Esophagus squamous epithelium (tissue), 5 donors: ENCODE data around the gene PIP5K1B. TPM values are rescaled to one million over a fixed set of nuclear protein-coding genes. Genes with fewer than 3 reads are reported as not detected.

Experiments
- DNase-seq: peaks from one replicate; lab custom pipeline; 2025; lab: John Stamatoyannopoulos, UW
- H3K27ac ChIP-seq, 4 donors: fragments of 200-600 bp; sonication (generic); one replicate each; pipeline ENCODE4 v1.5.1; 2016 to 2019; ENCODE audit warnings: mild to moderate bottlenecking in 1 of 4
- H3K27me3 ChIP-seq, 4 donors: fragments of 200-600 bp; sonication (generic); 1 replicate in 3 of 4; 2 replicates in 1 of 4; pipeline versions ENCODE4 v1.5.1 to v1.6.0; 2017 to 2021; ENCODE audit warnings: antibody characterized with exemption in 1 of 4
- H3K36me3 ChIP-seq, 3 donors: fragments of 200-600 bp; sonication (generic); one replicate each; pipeline ENCODE4 v1.5.1; 2016 to 2019
- H3K4me1 ChIP-seq, 3 donors: fragments of 200-600 bp; sonication (generic); one replicate each; pipeline ENCODE4 v1.5.1; 2017 to 2019
- H3K4me3 ChIP-seq, 4 donors: fragments of 200-600 bp; sonication (generic); 1 replicate in 3 of 4; 2 replicates in 1 of 4; pipeline ENCODE4 v1.5.1; 2016 to 2019; ENCODE audit warnings: mild to moderate bottlenecking in 2 of 4, moderate library complexity in 1 of 4
- H3K9me3 ChIP-seq, 3 donors: fragments of 200-600 bp; sonication (generic); one replicate each; pipeline ENCODE4 v1.5.1; 2016 to 2019
- POLR2A ChIP-seq, 4 donors: fragments of 450-650 bp; IDR thresholded peaks; one replicate each; pipeline ENCODE4 v1.6.1; 2017; ENCODE audit warnings: antibody characterized with exemption in 4 of 4, mild to moderate bottlenecking in 4 of 4, moderate library complexity in 3 of 4
- WGBS, 2 donors: methylation state at CpG; one replicate each; pipeline ENCODE4 v1.1.5; 2018; 5-methylcytosine and 5-hydroxymethylcytosine counted together
- intact Hi-C: fragments of 100-400 bp; cut with DNase I; formaldehyde crosslinking; loops from one replicate; pipeline ENCODE4 v1.15.0; 2022
- total RNA-seq, 4 donors: library from RNA; depleted of rRNA; stranded (reverse); fragments of >200 nt; gene quantifications; one replicate each; pipeline ENCODE4 v1.1.0, GENCODE V29; 2016
- TF ChIP-seq, protein P1 (sequence below), 6 experiments: fragments of 450-650 bp in 4 of 6; fragments of 200-600 bp in 2 of 6; sonication (generic) in 2 of 6; IDR thresholded peaks; one replicate each; pipeline ENCODE4 v1.5.1; 2016 to 2019; ENCODE audit warnings: antibody characterized with exemption in 6 of 6, mild to moderate bottlenecking in 4 of 6, moderate library complexity in 4 of 6
- donor health status: DM: yes; HTN: yes; CAD: no.

The PIP5K1B gene
- total RNA-seq, 4 donors from 2014 or later = 0.38 to 0.97 (median 0.56) TPM; not detected in 1

DNA sequence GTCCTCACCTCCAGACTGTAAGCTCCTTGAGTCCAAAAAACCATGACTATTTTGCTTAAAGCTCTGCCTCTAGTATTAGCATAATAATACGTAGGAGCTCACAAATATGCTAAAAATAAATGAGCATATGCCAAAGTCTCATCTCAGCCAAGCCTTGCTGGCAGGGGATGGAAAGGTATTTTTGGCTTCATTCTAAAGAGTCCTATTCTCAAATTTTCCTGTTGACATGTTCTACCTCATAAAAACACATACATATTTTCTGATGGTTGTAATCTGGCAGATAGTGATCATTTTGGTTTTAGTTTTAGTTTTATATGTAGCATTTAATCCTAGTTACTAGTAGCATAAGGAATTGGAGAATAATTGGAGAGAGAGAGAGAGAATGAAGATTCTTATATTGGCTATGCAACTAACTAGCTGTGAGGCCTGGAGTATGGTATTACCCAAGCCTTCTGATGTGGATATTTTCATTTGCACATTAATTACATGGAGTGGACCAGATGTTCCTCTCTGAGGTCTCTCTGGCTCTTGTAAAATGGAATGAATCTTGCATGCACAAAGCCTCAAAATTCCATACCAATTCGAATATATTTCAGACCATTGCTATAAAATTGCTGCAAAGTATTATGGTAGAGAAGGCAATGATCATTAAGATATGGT lies 55.8 kb downstream of the PIP5K1B start:
- no peak for TF ChIP-seq POLR2A (IDR thresholded peaks at IDR 0.05)
- TF ChIP-seq, protein P1, sequence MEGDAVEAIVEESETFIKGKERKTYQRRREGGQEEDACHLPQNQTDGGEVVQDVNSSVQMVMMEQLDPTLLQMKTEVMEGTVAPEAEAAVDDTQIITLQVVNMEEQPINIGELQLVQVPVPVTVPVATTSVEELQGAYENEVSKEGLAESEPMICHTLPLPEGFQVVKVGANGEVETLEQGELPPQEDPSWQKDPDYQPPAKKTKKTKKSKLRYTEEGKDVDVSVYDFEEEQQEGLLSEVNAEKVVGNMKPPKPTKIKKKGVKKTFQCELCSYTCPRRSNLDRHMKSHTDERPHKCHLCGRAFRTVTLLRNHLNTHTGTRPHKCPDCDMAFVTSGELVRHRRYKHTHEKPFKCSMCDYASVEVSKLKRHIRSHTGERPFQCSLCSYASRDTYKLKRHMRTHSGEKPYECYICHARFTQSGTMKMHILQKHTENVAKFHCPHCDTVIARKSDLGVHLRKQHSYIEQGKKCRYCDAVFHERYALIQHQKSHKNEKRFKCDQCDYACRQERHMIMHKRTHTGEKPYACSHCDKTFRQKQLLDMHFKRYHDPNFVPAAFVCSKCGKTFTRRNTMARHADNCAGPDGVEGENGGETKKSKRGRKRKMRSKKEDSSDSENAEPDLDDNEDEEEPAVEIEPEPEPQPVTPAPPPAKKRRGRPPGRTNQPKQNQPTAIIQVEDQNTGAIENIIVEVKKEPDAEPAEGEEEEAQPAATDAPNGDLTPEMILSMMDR (IDR thresholded peaks at IDR 0.05) = no peak
- 23 to 31% methylated on average over 2 of the region's 2 CpGs for WGBS, 2 donors
- Histone ChIP-seq H3K36me3 (no peaks in the 10 kb centered on the region), H3K4me1 (no peaks in the 10 kb centered on the region), H3K9me3 (no peaks in the 10 kb centered on the region), H3K27ac (no peak overlapping the region), H3K27me3 (peaks cover 0 to 32% (median 0%) of the 10 kb centered on the region in 4 donors), H3K4me3 (no peak overlapping the region)
- intact Hi-C loops = no loop called here
- no peak for DNase-seq

DNA sequence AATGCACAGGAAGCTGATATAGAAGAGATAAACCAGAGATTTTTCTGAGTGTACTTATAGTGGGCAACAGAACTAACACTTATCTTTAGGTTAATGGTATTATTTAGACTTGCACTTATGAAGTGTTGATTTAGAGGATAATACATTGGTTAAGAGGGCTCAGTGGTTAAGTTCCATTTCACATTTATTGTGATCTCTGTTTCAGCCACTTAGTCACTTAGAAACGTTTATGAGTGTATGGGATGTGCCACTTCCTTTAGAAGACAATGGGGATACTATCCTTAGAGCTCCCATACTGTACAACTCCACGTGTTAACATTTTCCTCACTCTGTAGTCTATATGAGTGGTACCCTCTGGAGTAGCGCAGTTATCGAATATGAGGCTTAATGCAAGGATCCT lies 57.5 kb downstream of the PIP5K1B start:
- intact Hi-C loops = no loop called here
- Histone ChIP-seq H3K9me3 (no peaks in the 10 kb centered on the region), H3K27ac (no peak overlapping the region), H3K27me3 (peaks cover 0 to 36% (median 0%) of the 10 kb centered on the region in 4 donors), H3K4me3 (no peak overlapping the region), H3K4me1 (no peaks in the 10 kb centered on the region), H3K36me3 (no peaks in the 10 kb centered on the region)
- DNase-seq = no peak
- 57 to 66% methylated on average over 4 of the region's 4 CpGs for WGBS, 2 donors
- TF ChIP-seq, protein P1 (IDR thresholded peaks at IDR 0.05) = no peak
- TF ChIP-seq POLR2A (IDR thresholded peaks at IDR 0.05) = no peak

DNA sequence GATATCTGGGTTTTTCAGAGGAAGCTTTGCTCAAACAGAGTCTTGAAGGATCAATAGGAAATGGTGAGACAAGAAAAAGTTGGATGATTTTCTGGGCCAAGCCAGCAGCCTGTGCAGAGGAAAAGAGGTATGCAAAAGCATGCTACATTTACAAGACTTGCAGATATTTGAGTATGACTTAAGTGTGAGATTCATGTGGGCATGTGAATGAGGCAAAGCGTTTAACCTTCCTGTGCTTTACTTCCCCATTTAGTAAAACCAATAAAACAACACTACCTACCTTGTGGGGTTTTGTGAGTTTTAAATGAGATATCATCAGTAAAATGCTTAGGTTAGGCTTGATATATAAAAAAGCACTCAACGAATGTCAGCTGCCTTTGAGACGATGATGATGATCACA lies 58.1 kb downstream of the PIP5K1B start:
- peaks cover 0 to 36% (median 0%) of the 10 kb centered on the region in 4 donors for H3K27me3 ChIP-seq
- H3K27ac ChIP-seq = no peak overlapping the region
- no peaks in the 10 kb centered on the region for H3K9me3 ChIP-seq
- WGBS, 2 donors = 82 to 92% methylated on average over 3 of the region's 3 CpGs
- no peaks in the 10 kb centered on the region for H3K4me1 ChIP-seq
- no peak for DNase-seq
- no peak overlapping the region for H3K4me3 ChIP-seq
- H3K36me3 ChIP-seq = no peaks in the 10 kb centered on the region
- intact Hi-C loops = no loop called here
- TF ChIP-seq, protein P1 (IDR thresholded peaks at IDR 0.05) = no peak
- TF ChIP-seq POLR2A (IDR thresholded peaks at IDR 0.05) = no peak

DNA sequence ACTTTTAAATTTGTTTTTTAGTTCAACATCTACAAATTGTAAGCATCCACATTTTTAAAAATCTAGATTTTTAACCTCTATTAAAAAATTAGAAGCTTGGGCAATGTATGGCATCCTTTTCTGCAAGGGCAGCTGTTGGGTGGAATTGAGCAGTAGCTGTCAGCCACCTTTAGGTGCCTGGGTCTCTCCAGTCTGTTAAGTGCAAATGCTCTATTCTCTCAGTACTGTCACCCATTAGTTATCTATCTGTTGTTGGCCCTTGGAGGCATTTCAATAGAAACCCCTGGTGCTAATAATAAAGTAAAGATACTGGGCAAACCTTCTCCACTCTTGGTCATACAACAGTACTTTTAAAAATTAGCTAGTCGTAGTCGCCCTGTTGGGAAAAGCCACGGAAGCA lies 63.6 kb downstream of the PIP5K1B start:
- Histone ChIP-seq H3K27me3 (peaks cover 0 to 50% (median 0%) of the 10 kb centered on the region in 4 donors), H3K4me3 (no peak overlapping the region), H3K9me3 (no peaks in the 10 kb centered on the region), H3K36me3 (no peaks in the 10 kb centered on the region), H3K27ac (no peak overlapping the region), H3K4me1 (peaks cover 0 to 11% (median 0%) of the 10 kb centered on the region in 3 donors)
- no peak for DNase-seq
- no peak for TF ChIP-seq POLR2A (IDR thresholded peaks at IDR 0.05)
- 78 to 95% methylated on average over 3 of the region's 3 CpGs for WGBS, 2 donors
- intact Hi-C loops = no loop called here

DNA sequence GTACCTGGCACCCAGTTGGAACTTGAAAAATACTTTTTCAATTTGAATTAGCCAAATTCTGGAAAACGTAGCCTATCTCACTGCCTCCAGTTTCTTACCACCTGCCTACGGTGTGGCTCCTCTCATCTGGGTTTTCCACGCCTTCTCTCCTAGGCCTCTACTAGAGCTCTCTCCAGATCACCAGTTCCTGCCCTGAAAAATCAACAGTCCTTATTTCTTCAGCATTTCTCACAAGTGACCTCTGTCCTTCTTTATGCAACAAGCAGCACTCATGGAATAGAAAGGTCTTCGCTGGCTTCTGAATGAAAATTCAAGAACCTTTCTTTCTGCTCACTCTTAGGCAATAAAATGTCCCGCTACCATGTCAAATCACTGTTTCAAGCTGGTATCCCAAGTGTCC lies 64.8 kb downstream of the PIP5K1B start:
- WGBS, 2 donors = 88 to 93% methylated on average over 5 of the region's 5 CpGs
- H3K4me1 ChIP-seq = peaks cover 0 to 11% (median 0%) of the 10 kb centered on the region in 3 donors
- DNase-seq = no peak
- H3K4me3 ChIP-seq = no peak overlapping the region
- no peak overlapping the region for H3K27ac ChIP-seq
- H3K9me3 ChIP-seq = no peaks in the 10 kb centered on the region
- intact Hi-C loops = no loop called here
- peaks cover 0 to 56% (median 0%) of the 10 kb centered on the region in 4 donors for H3K27me3 ChIP-seq
- H3K36me3 ChIP-seq = no peaks in the 10 kb centered on the region
- TF ChIP-seq POLR2A (IDR thresholded peaks at IDR 0.05) = no peak
- TF ChIP-seq, protein P1 (IDR thresholded peaks at IDR 0.05) = no peak
